GM23338 (cell line): ENCODE measurements around the gene CAPN14.

Experiments used
- CREB1 ChIP-seq: fragments of 250-450 bp; sonication (Bioruptor Pico); IDR thresholded peaks from 2 replicates; pipeline ENCODE4 v1.5.0; 2020; ENCODE audit warnings: low read depth, mild to moderate bottlenecking, moderate library complexity
- EZH2 ChIP-seq: fragments of 200-600 bp; sonication (generic); IDR thresholded peaks from one replicate; pipeline ENCODE4 v1.8.0; 2017; ENCODE audit warnings: antibody characterized with exemption, mild to moderate bottlenecking, low read depth; ENCODE audit not compliant: unreplicated experiment
- EZH2phosphoT487 ChIP-seq: fragments of 200-600 bp; sonication (generic); IDR thresholded peaks from one replicate; pipeline ENCODE4 v1.8.1; 2018; ENCODE audit warnings: antibody characterized with exemption; ENCODE audit not compliant: unreplicated experiment
- JUNB ChIP-seq: IDR thresholded peaks from one replicate; pipeline ENCODE4 v1.6.1; 2016; ENCODE audit warnings: antibody characterized with exemption; ENCODE audit not compliant: unreplicated experiment
- NANOG ChIP-seq: IDR thresholded peaks from 2 replicates; pipeline ENCODE4 v1.6.1; 2016; ENCODE audit warnings: antibody characterized with exemption, borderline replicate concordance
- POLR2AphosphoS5 ChIP-seq: IDR thresholded peaks from 2 replicates; pipeline ENCODE4 v1.6.1; 2016; ENCODE audit warnings: antibody characterized with exemption, low read depth
- ZNF331 ChIP-seq: fragments of 250-450 bp; sonication (Bioruptor Pico); IDR thresholded peaks from 2 replicates; pipeline ENCODE4 v1.5.0; 2020; ENCODE audit warnings: low read depth, mild to moderate bottlenecking, moderate library complexity
- TF ChIP-seq, protein P1 (sequence below), 2 experiments: fragments of 200-600 bp in 1 of 2; sonication (generic) in 1 of 2; conservative IDR thresholded peaks; 2 replicates each; pipeline versions ENCODE4 v1.5.1 to v1.6.1; 2016 to 2017; ENCODE audit warnings: antibody characterized with exemption in 2 of 2, low read depth in 2 of 2, mild to moderate bottlenecking in 2 of 2, moderate library complexity in 1 of 2
- TF ChIP-seq, protein P2 (sequence below): IDR thresholded peaks from one replicate; pipeline ENCODE4 v1.6.1; 2018; ENCODE audit warnings: antibody characterized with exemption; ENCODE audit not compliant: unreplicated experiment

DNA sequence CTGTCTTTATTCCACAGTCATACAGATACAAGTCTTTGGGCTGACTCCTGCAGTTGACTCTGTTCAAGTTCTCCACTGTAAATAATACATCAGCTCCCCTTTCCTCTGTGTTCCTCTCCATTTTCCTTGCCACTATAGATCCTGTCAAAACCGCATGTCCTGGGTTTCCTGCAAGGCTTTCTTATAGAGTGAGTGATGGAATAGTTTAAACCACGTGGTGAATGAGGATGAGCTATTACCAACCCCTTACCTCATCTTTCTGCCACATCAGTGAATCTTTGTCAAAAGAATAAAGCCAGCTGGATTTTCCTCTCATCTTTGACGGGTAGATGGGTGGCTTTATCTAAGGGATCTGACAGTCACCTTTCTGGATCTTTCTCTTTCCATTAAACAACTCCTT lies 75.2 kb downstream of the CAPN14 start:
- TF ChIP-seq, protein P1, sequence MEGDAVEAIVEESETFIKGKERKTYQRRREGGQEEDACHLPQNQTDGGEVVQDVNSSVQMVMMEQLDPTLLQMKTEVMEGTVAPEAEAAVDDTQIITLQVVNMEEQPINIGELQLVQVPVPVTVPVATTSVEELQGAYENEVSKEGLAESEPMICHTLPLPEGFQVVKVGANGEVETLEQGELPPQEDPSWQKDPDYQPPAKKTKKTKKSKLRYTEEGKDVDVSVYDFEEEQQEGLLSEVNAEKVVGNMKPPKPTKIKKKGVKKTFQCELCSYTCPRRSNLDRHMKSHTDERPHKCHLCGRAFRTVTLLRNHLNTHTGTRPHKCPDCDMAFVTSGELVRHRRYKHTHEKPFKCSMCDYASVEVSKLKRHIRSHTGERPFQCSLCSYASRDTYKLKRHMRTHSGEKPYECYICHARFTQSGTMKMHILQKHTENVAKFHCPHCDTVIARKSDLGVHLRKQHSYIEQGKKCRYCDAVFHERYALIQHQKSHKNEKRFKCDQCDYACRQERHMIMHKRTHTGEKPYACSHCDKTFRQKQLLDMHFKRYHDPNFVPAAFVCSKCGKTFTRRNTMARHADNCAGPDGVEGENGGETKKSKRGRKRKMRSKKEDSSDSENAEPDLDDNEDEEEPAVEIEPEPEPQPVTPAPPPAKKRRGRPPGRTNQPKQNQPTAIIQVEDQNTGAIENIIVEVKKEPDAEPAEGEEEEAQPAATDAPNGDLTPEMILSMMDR (conservative IDR thresholded peaks at IDR 0.05; ENCODE audit: low read depth in 2 of 2) = no peak
- no peak for TF ChIP-seq JUNB
- no peak for TF ChIP-seq POLR2AphosphoS5
- TF ChIP-seq, protein P2, sequence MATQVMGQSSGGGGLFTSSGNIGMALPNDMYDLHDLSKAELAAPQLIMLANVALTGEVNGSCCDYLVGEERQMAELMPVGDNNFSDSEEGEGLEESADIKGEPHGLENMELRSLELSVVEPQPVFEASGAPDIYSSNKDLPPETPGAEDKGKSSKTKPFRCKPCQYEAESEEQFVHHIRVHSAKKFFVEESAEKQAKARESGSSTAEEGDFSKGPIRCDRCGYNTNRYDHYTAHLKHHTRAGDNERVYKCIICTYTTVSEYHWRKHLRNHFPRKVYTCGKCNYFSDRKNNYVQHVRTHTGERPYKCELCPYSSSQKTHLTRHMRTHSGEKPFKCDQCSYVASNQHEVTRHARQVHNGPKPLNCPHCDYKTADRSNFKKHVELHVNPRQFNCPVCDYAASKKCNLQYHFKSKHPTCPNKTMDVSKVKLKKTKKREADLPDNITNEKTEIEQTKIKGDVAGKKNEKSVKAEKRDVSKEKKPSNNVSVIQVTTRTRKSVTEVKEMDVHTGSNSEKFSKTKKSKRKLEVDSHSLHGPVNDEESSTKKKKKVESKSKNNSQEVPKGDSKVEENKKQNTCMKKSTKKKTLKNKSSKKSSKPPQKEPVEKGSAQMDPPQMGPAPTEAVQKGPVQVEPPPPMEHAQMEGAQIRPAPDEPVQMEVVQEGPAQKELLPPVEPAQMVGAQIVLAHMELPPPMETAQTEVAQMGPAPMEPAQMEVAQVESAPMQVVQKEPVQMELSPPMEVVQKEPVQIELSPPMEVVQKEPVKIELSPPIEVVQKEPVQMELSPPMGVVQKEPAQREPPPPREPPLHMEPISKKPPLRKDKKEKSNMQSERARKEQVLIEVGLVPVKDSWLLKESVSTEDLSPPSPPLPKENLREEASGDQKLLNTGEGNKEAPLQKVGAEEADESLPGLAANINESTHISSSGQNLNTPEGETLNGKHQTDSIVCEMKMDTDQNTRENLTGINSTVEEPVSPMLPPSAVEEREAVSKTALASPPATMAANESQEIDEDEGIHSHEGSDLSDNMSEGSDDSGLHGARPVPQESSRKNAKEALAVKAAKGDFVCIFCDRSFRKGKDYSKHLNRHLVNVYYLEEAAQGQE = no peak
- TF ChIP-seq NANOG = no peak
- TF ChIP-seq EZH2phosphoT487 = no peak
- TF ChIP-seq EZH2 = no peak
- no peak for TF ChIP-seq ZNF331 (CRISPR knock-in tag)
- no peak for TF ChIP-seq CREB1 (CRISPR knock-in tag)
